ENCODE results near the gene PIK3R3.

DNA sequence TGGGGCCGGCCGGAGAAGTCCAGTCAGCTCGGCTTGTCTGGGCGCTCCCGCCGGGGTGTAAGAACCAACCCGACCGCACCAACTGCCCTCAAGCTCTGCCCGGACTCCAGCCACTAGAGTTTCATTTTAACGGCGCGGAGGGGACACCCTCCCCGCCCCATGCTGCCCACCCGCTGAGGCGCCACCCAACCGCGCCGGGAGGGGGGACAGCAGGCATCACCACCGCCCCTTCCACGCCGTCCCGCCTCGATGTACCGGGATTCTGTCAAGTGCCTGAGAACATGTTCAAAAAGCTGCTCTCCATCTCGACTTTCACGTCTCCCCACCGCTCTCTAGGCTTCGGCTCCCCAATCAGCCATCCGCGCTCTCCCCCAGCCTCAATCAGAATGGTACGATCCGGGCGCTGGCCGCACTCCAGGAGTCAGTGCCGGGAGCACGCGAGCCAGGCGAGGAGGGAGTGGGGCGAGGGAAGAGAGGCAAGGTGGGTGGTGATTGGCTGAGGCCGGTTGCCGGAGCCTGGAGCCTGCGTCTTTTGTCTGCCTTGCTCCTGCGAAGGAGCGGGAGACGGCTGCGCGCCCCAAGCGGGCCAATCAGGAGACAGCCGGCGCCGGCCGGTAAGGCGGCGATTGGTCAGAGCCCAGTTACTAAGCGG lies at the start of gene PIK3R3:
- TF ChIP-seq CTCF (IDR thresholded peaks at IDR 0.05), result no peak
- peak; percentile 99 for TF ChIP-seq POLR2AphosphoS5 (IDR thresholded peaks at IDR 0.05; ENCODE audit: low read depth, low read length)

Data from Panc1 (cell line).